Osteocyte (in vitro differentiated cells): Measurements from ENCODE around the gene ACACA. TPM values are rescaled to one million over a fixed set of nuclear protein-coding genes. Genes with fewer than 3 reads are reported as not detected.

Experiments used
- DNase-seq: peaks from one replicate; pipeline ENCODE4 v3.0.0; 2021; ENCODE audit warnings: mixed read lengths; ENCODE audit not compliant: unreplicated experiment; ENCODE audit errors: extremely low spot score
- H3K27ac Mint-ChIP-seq: one replicate; pipeline ENCODE4 v1.8.0; 2021; ENCODE audit warnings: mild to moderate bottlenecking, mixed read lengths; ENCODE audit not compliant: unreplicated experiment
- H3K27me3 Mint-ChIP-seq: one replicate; pipeline ENCODE4 v1.8.0; 2021; ENCODE audit warnings: mixed read lengths; ENCODE audit not compliant: unreplicated experiment
- H3K36me3 Mint-ChIP-seq: one replicate; pipeline ENCODE4 v1.8.0; 2021; ENCODE audit warnings: mixed read lengths; ENCODE audit not compliant: unreplicated experiment
- H3K4me1 Mint-ChIP-seq: one replicate; pipeline ENCODE4 v1.8.0; 2021; ENCODE audit warnings: mixed read lengths; ENCODE audit not compliant: unreplicated experiment
- H3K4me3 Mint-ChIP-seq: one replicate; pipeline ENCODE4 v1.8.0; 2021; ENCODE audit warnings: mild to moderate bottlenecking, moderate library complexity, mixed read lengths; ENCODE audit not compliant: unreplicated experiment
- H3K9me3 Mint-ChIP-seq: one replicate; pipeline ENCODE4 v1.8.0; 2021; ENCODE audit warnings: mixed read lengths; ENCODE audit not compliant: unreplicated experiment
- total RNA-seq: library from RNA; stranded (reverse); gene quantifications from 2 replicates; pipeline ENCODE4 v1.2.1, GENCODE V29; 2021
- TF ChIP-seq, protein P1 (sequence below): fragments of 200-600 bp; sonication (generic); IDR thresholded peaks from 2 replicates; pipeline ENCODE4 v1.5.0; 2021; ENCODE audit warnings: antibody characterized with exemption, mild to moderate bottlenecking, moderate library complexity

ACACA gene
- total RNA-seq, 1 donor from 2014 or later = 63.5 TPM

DNA sequence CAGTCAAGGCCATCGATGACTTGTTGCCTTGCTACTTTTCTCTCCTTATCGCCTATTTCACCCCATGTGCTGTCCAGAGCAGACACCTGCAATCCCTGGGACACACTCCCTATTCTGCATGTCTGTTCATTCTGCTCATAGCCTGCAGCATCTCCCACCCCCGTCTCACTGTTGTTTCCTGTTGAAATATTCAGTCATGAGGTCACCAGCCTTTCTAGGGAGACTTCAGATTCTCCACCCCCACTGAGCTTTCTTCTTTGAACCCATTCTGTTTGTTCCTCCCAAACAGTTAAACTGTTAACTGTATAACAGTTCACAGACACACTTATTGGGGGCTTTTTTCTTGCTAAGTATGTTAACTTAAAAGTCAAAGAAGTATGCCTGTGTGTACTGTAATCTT, 363.4 kb downstream of the ACACA start:
- no peaks in the 10 kb centered on the region for H3K27me3 Mint-ChIP-seq
- H3K36me3 Mint-ChIP-seq = peaks cover 4% of the 10 kb centered on the region
- H3K4me1 Mint-ChIP-seq = peaks cover 4% of the 10 kb centered on the region
- no peak overlapping the region for H3K4me3 Mint-ChIP-seq
- H3K9me3 Mint-ChIP-seq = no peaks in the 10 kb centered on the region
- TF ChIP-seq, protein P1, sequence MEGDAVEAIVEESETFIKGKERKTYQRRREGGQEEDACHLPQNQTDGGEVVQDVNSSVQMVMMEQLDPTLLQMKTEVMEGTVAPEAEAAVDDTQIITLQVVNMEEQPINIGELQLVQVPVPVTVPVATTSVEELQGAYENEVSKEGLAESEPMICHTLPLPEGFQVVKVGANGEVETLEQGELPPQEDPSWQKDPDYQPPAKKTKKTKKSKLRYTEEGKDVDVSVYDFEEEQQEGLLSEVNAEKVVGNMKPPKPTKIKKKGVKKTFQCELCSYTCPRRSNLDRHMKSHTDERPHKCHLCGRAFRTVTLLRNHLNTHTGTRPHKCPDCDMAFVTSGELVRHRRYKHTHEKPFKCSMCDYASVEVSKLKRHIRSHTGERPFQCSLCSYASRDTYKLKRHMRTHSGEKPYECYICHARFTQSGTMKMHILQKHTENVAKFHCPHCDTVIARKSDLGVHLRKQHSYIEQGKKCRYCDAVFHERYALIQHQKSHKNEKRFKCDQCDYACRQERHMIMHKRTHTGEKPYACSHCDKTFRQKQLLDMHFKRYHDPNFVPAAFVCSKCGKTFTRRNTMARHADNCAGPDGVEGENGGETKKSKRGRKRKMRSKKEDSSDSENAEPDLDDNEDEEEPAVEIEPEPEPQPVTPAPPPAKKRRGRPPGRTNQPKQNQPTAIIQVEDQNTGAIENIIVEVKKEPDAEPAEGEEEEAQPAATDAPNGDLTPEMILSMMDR = no peak
- no peak overlapping the region for H3K27ac Mint-ChIP-seq
- DNase-seq = no peak

GRCh38 chr17:37041932-37042331, 364.7 kb downstream of the ACACA start:
- H3K4me1 Mint-ChIP-seq = peaks cover 4% of the 10 kb centered on the region
- TF ChIP-seq, protein P1 = no peak
- H3K9me3 Mint-ChIP-seq = no peaks in the 10 kb centered on the region
- no peak overlapping the region for H3K27ac Mint-ChIP-seq
- no peaks in the 10 kb centered on the region for H3K27me3 Mint-ChIP-seq
- no peak overlapping the region for H3K4me3 Mint-ChIP-seq
- DNase-seq = no peak
- H3K36me3 Mint-ChIP-seq = peaks cover 8% of the 10 kb centered on the region

- Mint-ChIP-seq H3K9me3 (no peaks in the 10 kb centered on the region), H3K36me3 (peaks cover 13% of the 10 kb centered on the region), H3K27me3 (no peaks in the 10 kb centered on the region), H3K4me1 (peaks cover 4% of the 10 kb centered on the region), H3K4me3 (no peak overlapping the region), H3K27ac (no peak overlapping the region)
- TF ChIP-seq, protein P1 = no peak
- no peak for DNase-seq
Measured at GRCh38 chr17:37039269-37039668, 367.4 kb downstream of the ACACA start.

DNA sequence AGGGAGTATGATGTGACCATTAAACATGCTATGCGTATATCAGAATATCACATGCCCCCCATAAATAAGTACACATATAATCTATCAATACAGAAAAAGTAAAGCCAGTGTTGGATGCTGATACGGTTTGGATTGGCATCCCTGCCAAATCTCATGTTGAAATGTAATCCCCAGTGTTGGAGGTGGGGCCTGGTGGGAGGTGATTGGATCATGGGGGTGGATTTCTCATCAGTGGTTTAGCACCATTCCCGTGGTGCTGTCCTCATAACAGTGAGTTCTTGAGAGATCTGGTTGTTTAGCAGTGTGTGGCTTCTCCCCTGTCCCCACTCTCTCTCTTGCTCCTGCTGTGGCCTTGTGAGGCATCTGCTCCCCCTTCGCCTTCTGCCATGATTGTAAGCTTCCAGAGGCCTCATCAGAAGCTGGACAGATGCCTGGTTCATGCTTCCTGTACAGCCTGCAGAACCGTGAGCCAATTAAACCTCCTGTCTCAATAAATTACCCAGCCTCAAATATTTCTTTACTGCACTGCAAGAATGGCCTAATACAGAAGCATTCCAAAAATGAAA, 369.0 kb downstream of the ACACA start:
- no peak for DNase-seq
- Mint-ChIP-seq H3K4me3 (no peak overlapping the region), H3K27me3 (no peaks in the 10 kb centered on the region), H3K27ac (no peak overlapping the region), H3K4me1 (no peaks in the 10 kb centered on the region), H3K36me3 (peaks cover 16% of the 10 kb centered on the region), H3K9me3 (no peaks in the 10 kb centered on the region)
- TF ChIP-seq, protein P1 = no peak

Other genes with a start within 250 kb of the ACACA start
- not detected in 2 replicates for gene C17orf78, start 30.9 kb downstream of the ACACA start, total RNA-seq
- 20.2 and 20.4 TPM in 2 replicates for gene TADA2A, start 50 bp upstream of the ACACA start, total RNA-seq
- 34.4 and 35.7 TPM in 2 replicates for gene DUSP14, start 83.1 kb upstream of the ACACA start, total RNA-seq
- gene SYNRG, start 202.6 kb upstream of the ACACA start, total RNA-seq = 49.7 and 51.9 TPM in 2 replicates
- gene DDX52, start 236.6 kb upstream of the ACACA start, total RNA-seq = 46.4 and 47.4 TPM in 2 replicates